Left lobe of liver (tissue), 2 donors: ENCODE measurements around the gene RAB14. TPM values are rescaled to one million over a fixed set of nuclear protein-coding genes. Genes with fewer than 3 reads are reported as not detected.
A peak's percentile ranks its signal among the peaks of the same experiment; 100 is the strongest.
"Not testable (repeated sequence)": the region's sequence is repeated elsewhere in the genome, so short reads cannot be mapped to it uniquely, and the experiment has no call there.

Experiments
- ATAC-seq: fragments of 200-7000 bp; cut with Tn5 transposase; one replicate; pipeline ENCODE4 v1.9.1; 2020; ENCODE audit warnings: mild to moderate bottlenecking, moderate library complexity
- DNase-seq: peaks from one replicate; pipeline ENCODE4 v3.0.0-alpha.2; 2020; ENCODE audit warnings: low spot score
- total RNA-seq: library from RNA; stranded (reverse); gene quantifications from one replicate; pipeline ENCODE4 v1.2.1, GENCODE V29; 2021
- donor health status: DM: no; HTN: no; CAD: no; lungs with moderate emphysema.
- donor health status: DM: no; HTN: yes; CAD: no.

Gene RAB14
- total RNA-seq, 1 donor from 2014 or later, result 50.0 TPM

DNA sequence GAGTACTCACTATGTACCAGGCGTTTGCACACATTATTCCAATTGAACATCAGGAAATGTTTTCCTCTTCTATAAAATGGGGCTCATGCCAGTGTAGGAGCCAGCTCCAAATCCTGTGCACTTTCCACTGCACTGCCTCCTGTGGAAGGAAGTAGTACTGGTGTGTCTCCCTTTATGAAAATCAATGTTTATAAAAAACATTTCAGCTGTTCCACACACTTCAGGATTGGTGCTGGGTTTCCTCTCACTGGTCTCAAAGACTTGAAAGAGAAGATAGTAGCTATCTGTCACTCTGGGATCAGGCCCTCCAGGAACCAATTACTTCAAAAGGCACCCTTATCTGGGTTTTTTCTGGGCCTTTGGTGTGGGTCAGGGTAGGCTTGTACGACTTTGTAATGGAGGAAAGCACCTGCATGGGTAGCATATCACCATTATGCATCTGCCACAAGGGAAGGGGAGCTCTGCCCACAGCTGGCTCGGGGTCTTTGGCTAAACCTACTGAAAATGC lies 32.5 kb downstream of the RAB14 start:
- DNase-seq (no peak), ATAC-seq (peak; percentile 78)

DNA sequence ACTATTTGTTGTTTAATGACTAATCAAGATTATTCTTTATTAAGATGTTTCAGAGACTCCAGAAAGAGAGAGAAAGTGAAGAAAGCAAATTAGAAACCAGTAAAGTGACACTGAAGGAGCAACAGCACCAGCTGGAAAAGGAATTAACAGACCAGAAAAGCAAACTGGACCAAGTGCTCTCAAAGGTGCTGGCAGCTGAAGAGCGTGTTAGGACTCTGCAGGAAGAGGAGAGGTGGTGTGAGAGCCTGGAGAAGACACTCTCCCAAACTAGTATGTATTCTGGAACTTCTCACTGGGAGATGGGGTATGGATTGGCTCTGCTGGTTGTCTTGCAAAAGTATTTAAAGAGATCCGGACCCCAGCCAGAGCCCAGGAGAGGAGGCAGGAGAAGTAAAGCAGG lies 33.6 kb downstream of the RAB14 start:
- DNase-seq (no peak), ATAC-seq (no peak)

DNA sequence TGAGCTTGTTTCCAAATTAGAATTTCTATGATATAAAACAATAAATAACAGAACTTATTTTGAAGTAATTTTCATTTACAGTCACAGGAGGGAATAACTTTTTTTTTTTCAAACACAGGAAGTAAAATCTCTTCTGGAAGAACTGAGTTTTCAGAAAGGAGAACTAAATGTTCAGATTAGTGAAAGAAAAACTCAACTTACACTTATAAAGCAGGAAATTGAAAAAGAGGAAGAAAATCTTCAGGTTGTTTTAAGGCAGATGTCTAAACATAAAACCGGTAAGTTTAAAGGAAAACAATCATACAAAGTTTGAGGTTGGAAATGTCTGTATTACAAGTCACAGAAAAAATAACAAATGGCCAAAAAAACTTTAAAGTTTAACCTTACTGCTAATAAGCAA lies 41.6 kb downstream of the RAB14 start:
- DNase-seq, result no peak
- ATAC-seq, result no peak

DNA sequence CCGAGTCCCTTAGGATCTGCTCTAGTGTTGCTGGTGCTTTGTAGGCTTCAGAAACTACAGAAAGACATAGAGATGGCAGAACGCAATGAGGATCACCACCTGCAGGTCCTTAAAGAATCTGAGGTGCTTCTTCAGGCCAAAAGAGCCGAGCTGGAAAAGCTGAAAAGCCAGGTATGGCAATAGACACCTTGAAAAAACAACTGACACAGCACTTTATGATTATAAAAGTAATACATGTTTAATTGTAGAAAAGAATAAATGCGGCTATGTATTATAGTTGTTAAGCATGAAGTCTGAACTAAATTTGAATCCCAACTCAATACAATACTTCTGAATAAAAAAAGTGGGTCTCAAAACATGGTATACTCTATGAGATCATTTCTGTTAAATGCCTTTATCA lies 43.7 kb downstream of the RAB14 start:
- ATAC-seq, result no peak
- no peak for DNase-seq

DNA sequence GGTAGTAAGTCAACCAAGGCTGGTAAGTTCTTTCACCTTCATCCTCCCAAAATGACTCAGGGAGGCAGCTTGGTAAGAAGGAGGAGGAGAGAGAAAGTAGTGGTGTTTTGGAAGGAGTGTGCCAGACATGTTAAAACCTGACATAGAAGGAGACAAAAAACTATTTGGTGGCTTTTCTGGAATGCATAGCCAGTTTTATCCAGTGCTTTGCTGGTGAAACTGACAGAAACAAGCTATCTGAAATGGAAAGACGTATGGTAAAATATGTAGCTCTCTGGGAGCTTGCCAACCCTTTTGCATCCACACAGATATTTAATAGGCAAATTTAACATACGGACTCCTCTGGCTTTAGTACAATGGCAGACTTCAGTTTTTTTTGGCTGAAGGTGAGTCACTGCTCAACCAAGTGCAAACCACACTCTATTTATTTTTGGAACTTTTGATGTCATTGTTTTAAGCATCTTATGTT lies 45.4 kb downstream of the RAB14 start:
- no peak for DNase-seq
- ATAC-seq, result no peak

DNA sequence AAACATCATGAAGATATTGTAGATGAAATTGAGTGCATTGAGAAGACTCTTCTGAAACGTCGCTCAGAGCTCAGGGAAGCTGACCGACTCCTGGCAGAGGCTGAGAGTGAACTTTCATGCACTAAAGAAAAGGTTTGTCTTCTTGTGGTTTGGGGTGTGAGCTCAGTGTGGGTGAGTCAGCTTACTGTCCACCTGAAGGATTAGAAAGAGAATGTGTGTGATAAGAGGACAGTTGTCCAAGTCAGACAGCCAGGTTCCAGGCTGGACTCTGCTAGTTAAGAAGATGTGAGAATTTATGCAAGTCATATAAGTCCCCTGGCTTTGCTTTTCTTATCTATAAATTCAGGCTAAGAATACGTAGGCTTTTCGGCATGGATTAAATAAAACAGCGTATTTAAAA lies 46.9 kb downstream of the RAB14 start:
- ATAC-seq, result no peak

DNA sequence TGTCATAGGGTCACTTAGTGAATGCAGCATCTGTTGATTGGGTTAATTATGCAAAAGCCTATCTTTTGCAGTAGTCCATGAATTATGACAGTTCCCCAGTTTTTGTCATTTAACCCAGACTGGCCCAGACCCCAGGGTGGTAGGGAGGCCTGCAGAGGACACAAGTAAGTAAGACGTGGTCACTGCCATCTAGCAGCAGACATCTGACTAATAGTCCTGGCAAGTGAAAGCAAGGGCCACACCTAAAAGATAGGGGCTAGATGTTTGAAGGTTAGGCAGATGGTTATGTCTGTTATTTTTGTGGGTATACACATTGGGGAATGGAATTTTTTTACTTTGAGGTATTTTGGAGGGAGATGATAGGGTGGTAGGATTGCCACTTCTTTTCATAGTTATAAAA lies 48.0 kb downstream of the RAB14 start:
- DNase-seq, result no peak
- ATAC-seq, result no peak

More for the DNA sequence above, 46.9 kb downstream of the RAB14 start:
- DNase-seq, result no peak

DNA sequence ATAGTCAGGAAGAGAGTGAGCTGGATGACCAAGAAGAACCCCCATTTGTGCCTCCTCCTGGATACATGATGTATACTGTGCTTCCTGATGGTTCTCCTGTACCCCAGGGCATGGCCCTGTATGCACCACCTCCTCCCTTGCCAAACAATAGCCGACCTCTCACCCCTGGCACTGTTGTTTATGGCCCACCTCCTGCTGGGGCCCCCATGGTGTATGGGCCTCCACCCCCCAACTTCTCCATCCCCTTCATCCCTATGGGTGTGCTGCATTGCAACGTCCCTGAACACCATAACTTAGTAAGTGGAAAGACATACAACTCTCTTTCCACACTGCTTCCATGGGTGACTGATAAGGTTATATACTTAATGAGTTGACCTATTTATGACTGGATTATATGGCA lies 51.5 kb downstream of the RAB14 start:
- DNase-seq (no peak), ATAC-seq (no peak)

DNA sequence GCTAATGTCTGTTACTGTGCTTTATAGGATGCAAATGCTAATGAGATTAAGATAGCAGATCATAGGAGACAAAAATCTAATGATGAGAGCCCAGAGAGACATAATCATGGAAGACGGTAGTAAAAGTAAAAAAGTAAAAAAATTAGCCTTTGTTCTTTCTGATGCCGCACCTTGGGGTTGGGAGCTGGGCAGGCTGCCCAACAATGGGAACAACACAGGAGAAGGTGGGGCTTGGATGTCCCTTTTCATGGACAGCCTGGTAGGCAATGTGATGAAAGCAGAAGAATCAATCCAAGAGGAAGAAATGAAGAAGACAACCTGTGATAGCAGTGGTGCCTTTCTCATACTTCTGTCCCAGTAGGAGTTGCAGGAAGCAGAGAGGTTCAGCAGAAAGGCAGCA lies 57.2 kb downstream of the RAB14 start:
- ATAC-seq (no peak), DNase-seq (no peak)

DNA sequence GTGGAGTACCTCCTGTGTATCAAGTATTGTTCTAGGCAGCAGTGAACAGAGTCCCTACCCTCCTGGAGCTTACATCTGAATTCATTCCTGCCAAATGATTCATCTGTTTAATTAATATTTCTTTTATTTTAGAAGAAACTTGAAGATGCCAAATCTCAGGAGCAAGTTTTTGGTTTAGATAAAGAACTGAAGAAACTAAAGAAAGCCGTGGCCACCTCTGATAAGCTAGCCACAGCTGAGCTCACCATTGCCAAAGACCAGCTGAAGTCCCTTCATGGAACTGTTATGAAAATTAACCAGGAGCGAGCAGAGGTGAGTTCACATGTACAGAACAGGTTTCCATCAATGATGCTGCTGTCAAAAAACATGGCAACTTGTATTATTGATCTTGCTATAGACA lies 57.9 kb downstream of the RAB14 start:
- no peak for DNase-seq
- ATAC-seq, result no peak

DNA sequence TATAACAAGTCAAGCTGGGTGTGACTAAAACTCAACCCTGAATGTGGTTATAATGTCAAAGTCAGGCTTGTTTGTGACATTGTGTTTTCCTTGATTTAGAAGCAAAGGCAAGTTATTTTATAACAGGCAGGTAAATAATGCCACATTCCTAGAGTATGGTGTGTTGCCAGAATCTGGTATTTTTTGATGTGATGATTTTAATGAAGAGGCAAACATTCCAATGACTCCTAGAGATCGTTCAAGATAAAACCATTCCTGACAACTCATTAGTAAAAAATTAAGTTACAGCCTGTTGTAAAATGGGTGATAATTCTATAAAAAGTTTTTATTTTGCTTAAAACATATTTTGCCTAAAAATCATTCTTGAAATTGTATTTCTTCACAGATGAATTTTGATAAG lies 60.0 kb downstream of the RAB14 start:
- ATAC-seq (no peak), DNase-seq (no peak)

DNA sequence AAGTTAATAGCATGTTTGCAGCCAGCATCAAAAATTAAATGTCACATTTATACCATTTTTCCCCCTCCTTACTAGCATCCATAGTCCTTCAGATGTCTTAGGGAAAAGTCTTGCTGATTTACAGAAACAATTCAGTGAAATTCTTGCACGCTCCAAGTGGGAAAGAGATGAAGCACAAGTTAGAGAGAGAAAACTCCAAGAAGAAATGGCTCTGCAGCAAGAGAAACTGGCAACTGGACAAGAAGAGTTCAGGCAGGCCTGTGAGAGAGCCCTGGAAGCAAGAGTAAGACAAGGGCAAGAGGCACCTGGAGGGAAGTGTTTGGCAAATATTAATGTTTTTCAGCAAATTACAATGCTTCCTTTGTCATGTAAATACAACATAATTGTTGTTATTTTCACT lies 60.4 kb downstream of the RAB14 start:
- ATAC-seq, result no peak
- DNase-seq, result no peak

DNA sequence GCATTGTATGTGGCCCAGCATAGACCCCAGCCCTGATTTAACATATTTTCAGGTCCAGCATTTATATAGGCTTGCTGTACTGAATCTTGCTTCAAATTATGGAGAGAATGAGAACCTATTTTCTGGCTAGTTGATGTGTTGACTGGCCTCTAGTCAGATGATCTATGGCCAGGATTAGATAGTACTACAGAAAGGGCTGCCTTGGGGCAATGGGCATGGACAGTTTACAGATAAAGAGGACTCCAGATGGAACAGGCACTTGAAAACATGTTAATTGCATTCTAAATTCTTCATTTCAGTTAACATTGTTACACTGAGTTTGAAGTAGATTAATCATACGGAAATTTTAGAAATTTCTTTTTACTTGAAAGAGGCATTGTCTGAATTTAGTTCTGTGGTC lies 61.5 kb downstream of the RAB14 start:
- DNase-seq, result no peak
- no peak for ATAC-seq

DNA sequence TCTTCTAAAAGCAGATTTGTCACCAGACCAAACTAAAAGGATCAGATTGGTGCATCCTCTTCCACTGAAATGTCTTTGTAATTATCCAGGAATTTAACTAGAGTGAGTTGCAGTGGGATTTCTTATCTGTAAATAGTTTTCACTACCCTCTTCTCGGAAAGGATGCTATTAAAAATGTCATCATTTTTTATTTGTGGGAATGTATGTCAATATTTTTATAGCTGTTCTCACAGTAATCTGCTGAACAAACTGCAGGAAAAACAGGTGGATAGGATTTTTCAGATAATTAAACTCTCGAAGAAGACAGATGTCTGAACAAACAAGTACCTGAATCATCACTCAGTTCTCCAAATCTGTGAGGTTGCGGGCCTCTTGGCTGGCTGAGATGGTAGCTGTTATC lies 62.7 kb downstream of the RAB14 start:
- no peak for DNase-seq
- ATAC-seq, result no peak

DNA sequence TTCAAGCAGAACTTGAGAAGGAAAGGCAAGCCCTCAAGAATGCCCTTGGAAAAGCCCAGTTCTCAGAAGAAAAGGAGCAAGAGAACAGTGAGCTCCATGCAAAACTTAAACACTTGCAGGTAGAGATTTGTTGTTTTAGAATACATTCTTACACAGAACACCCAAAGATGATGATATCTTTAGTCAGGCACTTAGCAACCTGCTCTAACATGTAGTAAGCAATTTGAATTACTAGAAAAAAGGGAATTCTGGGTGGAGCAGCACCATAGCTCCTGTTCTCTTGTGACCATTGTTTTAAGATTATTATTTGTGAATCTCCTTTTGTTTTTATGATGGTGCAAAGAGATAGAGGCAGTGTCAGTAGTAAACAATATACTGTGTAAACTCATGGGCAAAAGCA lies 63.1 kb downstream of the RAB14 start:
- ATAC-seq, result no peak

DNA sequence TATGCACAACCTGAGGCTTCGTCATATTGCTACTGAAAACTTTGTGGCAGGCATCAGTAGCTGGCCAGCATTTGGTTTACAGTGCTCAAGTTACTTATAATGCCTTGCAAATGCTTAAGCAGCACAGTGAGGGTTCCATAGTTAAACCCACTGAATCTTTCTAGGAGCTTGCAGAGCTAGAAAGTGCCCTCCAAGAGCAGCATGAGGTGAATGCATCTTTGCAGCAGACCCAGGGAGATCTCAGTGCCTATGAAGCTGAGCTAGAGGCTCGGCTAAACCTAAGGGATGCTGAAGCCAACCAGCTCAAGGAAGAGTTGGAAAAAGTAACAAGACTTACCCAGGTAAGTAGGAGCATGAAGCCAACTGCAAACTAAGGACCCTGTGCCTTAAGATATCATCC lies 66.0 kb downstream of the RAB14 start:
- ATAC-seq (no peak), DNase-seq (no peak)

More for the DNA sequence above, 63.1 kb downstream of the RAB14 start:
- DNase-seq, result no peak

DNA sequence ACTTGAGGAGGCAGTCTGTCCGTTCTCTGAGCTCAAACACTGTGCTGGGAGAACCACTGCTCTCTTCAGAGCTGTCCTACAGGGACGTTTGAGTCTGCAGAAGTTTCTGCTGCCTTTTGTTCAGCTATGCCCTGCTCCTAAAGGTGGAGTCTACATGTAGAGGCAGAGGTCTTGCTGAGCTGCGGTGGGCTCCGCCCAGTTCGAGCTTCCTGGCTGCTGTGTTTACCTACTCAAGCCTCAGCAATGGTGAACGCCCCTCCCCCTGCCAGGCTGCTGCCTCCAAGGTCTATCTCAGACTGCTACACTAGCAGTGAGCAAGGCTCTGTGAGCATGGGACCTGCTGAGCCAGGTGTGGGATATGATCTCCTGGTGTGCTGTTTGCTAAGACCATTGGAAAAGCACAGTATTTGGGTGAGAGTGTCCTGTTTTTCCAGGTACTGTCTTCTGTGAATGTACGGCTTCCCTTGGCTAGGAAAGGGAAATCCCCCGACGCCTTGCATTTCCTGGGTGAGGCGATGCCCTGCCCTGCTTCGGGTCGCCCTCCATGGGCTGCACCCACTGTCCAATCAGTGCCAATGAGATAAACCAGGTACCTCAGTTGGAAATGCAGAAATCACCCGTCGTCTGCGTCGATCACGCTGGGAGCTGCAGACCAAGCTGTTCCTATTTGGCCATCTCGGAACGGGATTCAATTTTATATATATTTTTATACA lies 68.4 kb downstream of the RAB14 start:
- no peak for ATAC-seq
- DNase-seq, result no peak

DNA sequence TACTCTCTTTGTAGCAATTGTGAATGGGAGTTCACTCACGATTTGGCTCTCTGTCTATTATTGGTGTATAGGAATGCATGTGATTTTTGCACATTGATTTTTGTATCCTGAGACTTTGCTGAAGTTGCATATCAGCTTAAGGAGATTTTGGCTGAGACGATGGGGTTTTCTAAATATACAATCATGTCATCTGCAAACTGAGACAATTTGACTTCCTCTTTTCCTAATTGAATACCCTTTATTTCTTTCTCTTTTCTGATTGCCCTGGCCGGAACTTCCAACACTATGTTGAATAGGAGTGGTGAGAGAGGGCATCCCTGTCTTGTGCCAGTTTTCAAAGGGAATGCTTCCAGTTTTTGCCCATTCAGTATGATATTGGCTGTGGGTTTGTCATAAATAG lies 72.3 kb downstream of the RAB14 start:
- ATAC-seq, DNase-seq: not testable (repeated sequence)

Other genes starting within 250 kb of the RAB14 start
- gene C5, start 151.6 kb downstream of the RAB14 start, total RNA-seq, result 386 TPM
- gene CNTRL, start 126.9 kb downstream of the RAB14 start, total RNA-seq, result 3.6 TPM
- 30.8 TPM for gene GSN, start 66.3 kb upstream of the RAB14 start, total RNA-seq
- 217 TPM for gene STOM, start 168.4 kb upstream of the RAB14 start, total RNA-seq